ENCODE data around the gene IER5.
A peak's percentile ranks its signal among the peaks of the same experiment; 100 is the strongest.

GRCh38 chr1:181088079-181089016 lies at the start of gene IER5:
- TF ChIP-seq POLR2AphosphoS5 (IDR thresholded peaks at IDR 0.05), result peak; percentile 100
- TF ChIP-seq, protein P1, sequence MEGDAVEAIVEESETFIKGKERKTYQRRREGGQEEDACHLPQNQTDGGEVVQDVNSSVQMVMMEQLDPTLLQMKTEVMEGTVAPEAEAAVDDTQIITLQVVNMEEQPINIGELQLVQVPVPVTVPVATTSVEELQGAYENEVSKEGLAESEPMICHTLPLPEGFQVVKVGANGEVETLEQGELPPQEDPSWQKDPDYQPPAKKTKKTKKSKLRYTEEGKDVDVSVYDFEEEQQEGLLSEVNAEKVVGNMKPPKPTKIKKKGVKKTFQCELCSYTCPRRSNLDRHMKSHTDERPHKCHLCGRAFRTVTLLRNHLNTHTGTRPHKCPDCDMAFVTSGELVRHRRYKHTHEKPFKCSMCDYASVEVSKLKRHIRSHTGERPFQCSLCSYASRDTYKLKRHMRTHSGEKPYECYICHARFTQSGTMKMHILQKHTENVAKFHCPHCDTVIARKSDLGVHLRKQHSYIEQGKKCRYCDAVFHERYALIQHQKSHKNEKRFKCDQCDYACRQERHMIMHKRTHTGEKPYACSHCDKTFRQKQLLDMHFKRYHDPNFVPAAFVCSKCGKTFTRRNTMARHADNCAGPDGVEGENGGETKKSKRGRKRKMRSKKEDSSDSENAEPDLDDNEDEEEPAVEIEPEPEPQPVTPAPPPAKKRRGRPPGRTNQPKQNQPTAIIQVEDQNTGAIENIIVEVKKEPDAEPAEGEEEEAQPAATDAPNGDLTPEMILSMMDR (IDR thresholded peaks at IDR 0.05), result peak in 3 of 6 experiments; percentile 10 to 22 (median 16)
- peak in 1 of 4 donors; percentile 87 for TF ChIP-seq EP300 (IDR thresholded peaks at IDR 0.05)
- peak; percentile 95 to 100 (median 100) for TF ChIP-seq POLR2A (IDR thresholded peaks at IDR 0.05)
